SK-MEL-5 (cell line): ENCODE measurements around the gene NFS1. TPM values are rescaled to one million over a fixed set of nuclear protein-coding genes. Genes with fewer than 3 reads are reported as not detected.

Experiments
- DNase-seq: peaks from one replicate; pipeline ENCODE4 v3.0.0-alpha.2; 2016; ENCODE audit warnings: low read depth, low spot score
- in situ Hi-C: cut with HindIII; loops from 2 replicates; pipeline ENCODE4 v1.10.0; 2016; ENCODE audit warnings: low sequenced_read_pairs, high pct_unique_total_duplicates, low pct_unique_long_range_greater_than_20kb
- total RNA-seq: library from RNA; depleted of rRNA; stranded (reverse); fragments of >200 nt; shearing (Covaris generic); gene quantifications from 2 replicates; pipeline ENCODE4 v1.2.3, GENCODE V29; 2014

Gene NFS1
- total RNA-seq, 1 experiment from 2014 or later = 78.1 TPM

- in situ Hi-C loops = no loop called here
- DNase-seq = no peak
Measured at GRCh38 chr20:35661908-35662307, 37.2 kb downstream of the NFS1 start.

- in situ Hi-C loops = no loop called here
- DNase-seq = no peak
Measured at GRCh38 chr20:35661053-35661452, 38.1 kb downstream of the NFS1 start.

GRCh38 chr20:35660122-35660937 is 38.8 kb downstream of the NFS1 start:
- no peak for DNase-seq
- in situ Hi-C loops = no loop called here

GRCh38 chr20:35657271-35657670 is 41.9 kb downstream of the NFS1 start:
- no peak for DNase-seq
- in situ Hi-C loops = no loop called here

GRCh38 chr20:35654415-35654814 is 44.7 kb downstream of the NFS1 start:
- in situ Hi-C loops = no loop called here
- DNase-seq = no peak

- no peak for DNase-seq
- in situ Hi-C loops = no loop called here
Measured at GRCh38 chr20:35653893-35654292, 45.3 kb downstream of the NFS1 start.

- no peak for DNase-seq
Measured at GRCh38 chr20:35653430-35653734, 45.8 kb downstream of the NFS1 start.

GRCh38 chr20:35652641-35653429 is 46.3 kb downstream of the NFS1 start:
- in situ Hi-C loops = no loop called here
- DNase-seq = no peak

More at GRCh38 chr20:35653430-35653734, 45.8 kb downstream of the NFS1 start:
- in situ Hi-C loops = no loop called here

- no peak for DNase-seq
- in situ Hi-C loops = no loop called here
Measured at GRCh38 chr20:35651958-35652357, 47.2 kb downstream of the NFS1 start.

- in situ Hi-C loops = no loop called here
Measured at GRCh38 chr20:35650632-35651031, 48.5 kb downstream of the NFS1 start.

GRCh38 chr20:35648836-35649235 is 50.3 kb downstream of the NFS1 start:
- in situ Hi-C loops = no loop called here
- DNase-seq = no peak

More at GRCh38 chr20:35650632-35651031, 48.5 kb downstream of the NFS1 start:
- no peak for DNase-seq

- DNase-seq = no peak
- in situ Hi-C loops = no loop called here
Measured at GRCh38 chr20:35644806-35645205, 54.3 kb downstream of the NFS1 start.

GRCh38 chr20:35643045-35643444 is 56.1 kb downstream of the NFS1 start:
- in situ Hi-C loops = no loop called here
- DNase-seq = no peak

- no peak for DNase-seq
- in situ Hi-C loops = no loop called here
Measured at GRCh38 chr20:35641743-35642142, 57.4 kb downstream of the NFS1 start.

GRCh38 chr20:35640724-35641123 is 58.4 kb downstream of the NFS1 start:
- no peak for DNase-seq
- in situ Hi-C loops = no loop called here

- in situ Hi-C loops = no loop called here
- DNase-seq = no peak
Measured at GRCh38 chr20:35638751-35639150, 60.4 kb downstream of the NFS1 start.

GRCh38 chr20:35637276-35637675 is 61.9 kb downstream of the NFS1 start:
- in situ Hi-C loops = no loop called here

GRCh38 chr20:35636095-35636494 is 63.1 kb downstream of the NFS1 start:
- in situ Hi-C loops = no loop called here
- no peak for DNase-seq

More at GRCh38 chr20:35637276-35637675, 61.9 kb downstream of the NFS1 start:
- no peak for DNase-seq

GRCh38 chr20:35635652-35636051 is 63.5 kb downstream of the NFS1 start:
- in situ Hi-C loops = no loop called here
- no peak for DNase-seq
